Activated CD8-positive, alpha-beta memory T cell treated with anti-CD3 and anti-CD28 coated beads, Interleukin-2, amount 10 ng/mL, durations not matched to agents 7 days and 5 days (primary cell): Measurements from ENCODE around the gene RUNX2. TPM values are rescaled to one million over a fixed set of nuclear protein-coding genes. Genes with fewer than 3 reads are reported as not detected.

Source experiments
- ATAC-seq: fragments of 150-1000 bp; cut with Tn5 transposase; one replicate; pipeline ENCODE4 v1.10.0; 2021; ENCODE audit warnings: moderate library complexity
- CTCF ChIA-PET: fragments of 350-600 bp; sonication (Branson Sonifier 250); formaldehyde crosslinking; loops from one replicate; lab custom pipeline; 2021; ENCODE audit warnings: antibody characterized with exemption; lab: Charles Lee
- DNase-seq: peaks from one replicate; pipeline ENCODE4 v3.0.0-alpha.2; 2020
- H3K27ac Mint-ChIP-seq: one replicate; pipeline ENCODE4 v1.8.0; 2021; ENCODE audit warnings: mild to moderate bottlenecking, mixed read lengths
- H3K27me3 Mint-ChIP-seq: one replicate; pipeline ENCODE4 v1.8.0; 2021; ENCODE audit warnings: mixed read lengths
- H3K36me3 Mint-ChIP-seq: one replicate; pipeline ENCODE4 v1.8.0; 2021; ENCODE audit warnings: mild to moderate bottlenecking, mixed read lengths
- H3K4me1 Mint-ChIP-seq: one replicate; pipeline ENCODE4 v1.8.0; 2021; ENCODE audit warnings: mixed read lengths
- H3K4me3 Mint-ChIP-seq: one replicate; pipeline ENCODE4 v1.8.0; 2021; ENCODE audit warnings: mild to moderate bottlenecking, moderate library complexity, mixed read lengths
- H3K9me3 Mint-ChIP-seq: one replicate; pipeline ENCODE4 v1.8.0; 2022; ENCODE audit warnings: low read depth, mixed read lengths
- total RNA-seq, 2 experiments: library from RNA; stranded (reverse); gene quantifications; one replicate each; pipeline ENCODE4 v1.2.3, GENCODE V29; 2021

Gene RUNX2
- total RNA-seq, 2 experiments from 2014 or later: 9.3 to 19.9 TPM

DNA sequence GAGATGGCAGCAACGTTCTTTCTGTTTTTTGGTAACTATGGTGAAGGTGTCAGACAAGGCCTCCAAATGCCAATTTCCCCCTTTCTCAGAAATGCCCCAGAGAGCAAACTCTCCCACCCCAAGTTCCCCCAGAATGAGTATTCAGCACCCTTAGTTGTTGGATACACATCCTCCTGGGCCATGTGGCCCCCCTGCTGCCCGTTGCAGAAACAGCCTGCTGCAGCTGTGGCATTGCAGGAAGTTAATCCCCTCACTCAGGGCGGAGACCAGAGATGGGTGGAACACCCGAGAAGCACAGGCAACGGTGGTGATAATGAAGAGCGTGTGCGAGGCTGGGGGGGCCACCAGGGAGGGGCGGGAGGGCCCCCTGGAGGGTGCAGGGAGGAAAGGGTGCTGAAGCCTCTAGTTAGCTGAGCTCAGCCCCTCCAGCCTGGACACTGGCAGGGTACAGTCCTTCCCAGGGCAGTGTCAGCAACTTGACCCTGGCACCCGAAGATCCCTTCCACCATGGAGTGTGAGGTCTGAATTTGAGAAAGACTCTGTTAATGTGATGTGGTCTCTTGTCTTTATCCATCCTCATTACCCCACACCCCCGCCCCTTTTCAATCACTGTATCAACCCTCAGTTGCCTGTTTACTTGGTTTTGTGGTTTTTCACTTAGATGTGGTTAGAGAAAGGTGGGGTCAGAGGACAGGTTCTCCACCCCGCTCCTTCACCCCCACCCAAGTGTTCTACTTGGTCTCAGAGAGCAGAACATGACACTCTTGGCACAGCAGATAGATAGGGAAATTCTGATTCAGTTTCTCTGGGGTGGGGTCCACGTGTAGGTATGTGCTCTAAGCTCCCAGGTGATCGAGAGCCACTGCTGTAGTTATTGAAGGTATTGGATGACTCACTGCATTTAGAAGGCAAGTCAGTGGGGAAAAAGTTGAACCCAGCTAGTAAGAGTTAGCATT is 258.4 kb downstream of the RUNX2 start:
- Mint-ChIP-seq H3K36me3 (peaks cover 11% of the 10 kb centered on the region), H3K27ac (peak overlapping the region; percentile 87), H3K9me3 (peaks cover 8% of the 10 kb centered on the region), H3K4me3 (peak overlapping the region; percentile 22), H3K4me1 (peaks cover 66% of the 10 kb centered on the region), H3K27me3 (no peaks in the 10 kb centered on the region)
- DNase-seq (peak; percentile 84), ATAC-seq (peak; percentile 75)
- CTCF ChIA-PET: interaction anchor here (0.8 to 2.4 kb wide), 4 partner anchors 15 to 165 kb away, joined by 3 to 8 read pairs (median 7); no protein-coding TSS in a partner anchor

GRCh38 chr6:45587229-45588060 is 259.3 kb downstream of the RUNX2 start:
- H3K4me1 Mint-ChIP-seq: peaks cover 75% of the 10 kb centered on the region
- no peaks in the 10 kb centered on the region for H3K27me3 Mint-ChIP-seq
- peaks cover 7% of the 10 kb centered on the region for H3K36me3 Mint-ChIP-seq
- no peak for DNase-seq
- no peak for ATAC-seq
- H3K4me3 Mint-ChIP-seq: peak overlapping the region; percentile 22
- peak overlapping the region; percentile 83 for H3K27ac Mint-ChIP-seq
- peaks cover 4% of the 10 kb centered on the region for H3K9me3 Mint-ChIP-seq
- CTCF ChIA-PET: interaction anchor here (0.8 to 2.4 kb wide), 4 partner anchors 16 to 166 kb away, joined by 3 to 8 read pairs (median 7); no protein-coding TSS in a partner anchor

DNA sequence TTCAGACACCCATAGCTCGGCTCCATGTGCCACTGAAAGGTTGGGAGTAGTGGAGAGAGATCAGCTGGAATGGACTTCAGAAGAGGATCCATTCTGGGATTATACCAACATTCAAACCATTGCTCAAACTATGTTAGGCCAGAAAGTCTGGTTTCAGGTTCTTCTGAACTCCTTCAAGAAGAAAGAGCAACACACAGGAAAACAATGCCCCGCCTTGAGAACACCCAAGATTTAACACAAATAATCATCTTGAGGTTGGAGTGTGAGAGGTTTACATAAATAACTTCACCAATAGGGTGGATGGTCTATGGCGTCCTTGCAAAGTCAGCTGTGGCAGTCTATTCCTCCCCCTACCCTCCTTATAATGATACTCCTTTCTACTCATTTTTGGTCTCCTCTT is 261.2 kb downstream of the RUNX2 start:
- H3K4me1 Mint-ChIP-seq: peaks cover 86% of the 10 kb centered on the region
- H3K9me3 Mint-ChIP-seq: no peaks in the 10 kb centered on the region
- H3K4me3 Mint-ChIP-seq: no peak overlapping the region
- CTCF ChIA-PET: no interaction called here
- DNase-seq (no peak), ATAC-seq (no peak)
- no peaks in the 10 kb centered on the region for H3K27me3 Mint-ChIP-seq
- H3K36me3 Mint-ChIP-seq: no peaks in the 10 kb centered on the region
- no peak overlapping the region for H3K27ac Mint-ChIP-seq

DNA sequence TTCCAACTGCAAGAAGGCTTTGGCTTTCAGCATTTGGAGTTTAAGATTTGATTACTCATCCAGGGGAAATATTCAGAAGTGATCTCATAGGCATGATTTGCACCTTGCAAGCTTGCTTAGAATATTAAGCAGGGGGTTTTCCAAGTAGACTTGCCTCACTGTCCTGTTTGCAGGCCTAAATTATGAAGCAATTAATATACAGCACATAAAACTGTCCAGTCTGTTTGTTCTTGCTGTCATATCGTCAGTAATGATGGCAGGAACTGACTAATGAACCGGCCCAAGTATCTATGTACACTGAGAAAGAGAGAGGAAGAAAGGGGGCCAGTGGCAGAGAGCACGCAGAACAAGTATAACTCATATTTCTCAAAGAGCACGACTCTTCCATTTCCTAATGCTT is 262.1 kb downstream of the RUNX2 start:
- DNase-seq (no peak), ATAC-seq (no peak)
- no peak overlapping the region for H3K4me3 Mint-ChIP-seq
- H3K36me3 Mint-ChIP-seq: no peaks in the 10 kb centered on the region
- peak overlapping the region; percentile 55 for H3K27ac Mint-ChIP-seq
- no peaks in the 10 kb centered on the region for H3K27me3 Mint-ChIP-seq
- CTCF ChIA-PET: interaction anchor here (1.0 to 1.6 kb wide), 2 partner anchors 10 to 124 kb away, joined by 3 read pairs; no protein-coding TSS in a partner anchor
- no peaks in the 10 kb centered on the region for H3K9me3 Mint-ChIP-seq
- peaks cover 87% of the 10 kb centered on the region for H3K4me1 Mint-ChIP-seq

DNA sequence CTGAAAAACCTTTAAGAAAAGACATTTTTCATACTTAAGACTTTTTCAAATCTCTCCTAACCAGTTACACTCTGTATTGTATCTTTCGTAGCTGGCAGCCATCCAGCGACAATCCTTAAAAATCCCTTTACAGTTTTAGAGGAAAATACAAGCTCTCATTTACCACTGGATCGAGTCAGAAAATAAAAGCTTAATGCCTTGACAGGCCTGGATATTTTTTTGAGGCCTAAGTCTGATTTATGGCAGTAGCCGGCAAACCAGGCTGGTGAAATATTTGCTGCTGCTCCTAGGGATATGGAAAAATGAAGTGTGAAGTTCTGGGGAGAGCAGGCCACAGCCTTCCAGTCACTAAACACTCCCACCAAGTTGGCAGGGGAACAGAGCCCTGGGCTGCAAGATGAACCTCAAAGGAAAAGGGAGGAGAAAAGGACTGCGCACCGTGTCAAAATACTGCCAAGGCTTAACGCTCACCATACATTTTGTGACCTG is 262.6 kb downstream of the RUNX2 start:
- no peaks in the 10 kb centered on the region for H3K9me3 Mint-ChIP-seq
- CTCF ChIA-PET: interaction anchor here (1.0 to 1.6 kb wide), 2 partner anchors 10 to 124 kb away, joined by 3 read pairs; no protein-coding TSS in a partner anchor
- peaks cover 1% of the 10 kb centered on the region for H3K36me3 Mint-ChIP-seq
- ATAC-seq: no peak
- no peak overlapping the region for H3K4me3 Mint-ChIP-seq
- H3K27ac Mint-ChIP-seq: no peak overlapping the region
- peaks cover 85% of the 10 kb centered on the region for H3K4me1 Mint-ChIP-seq
- DNase-seq: no peak
- H3K27me3 Mint-ChIP-seq: no peaks in the 10 kb centered on the region

GRCh38 chr6:45591306-45591705 is 263.2 kb downstream of the RUNX2 start:
- Mint-ChIP-seq H3K36me3 (peaks cover 1% of the 10 kb centered on the region), H3K4me1 (peaks cover 81% of the 10 kb centered on the region), H3K9me3 (no peaks in the 10 kb centered on the region), H3K27ac (peak overlapping the region; percentile 30), H3K27me3 (no peaks in the 10 kb centered on the region), H3K4me3 (no peak overlapping the region)
- ATAC-seq: no peak
- no peak for DNase-seq
- CTCF ChIA-PET: interaction anchor here (1.0 to 1.6 kb wide), 2 partner anchors 11 to 123 kb away, joined by 3 read pairs; no protein-coding TSS in a partner anchor

DNA sequence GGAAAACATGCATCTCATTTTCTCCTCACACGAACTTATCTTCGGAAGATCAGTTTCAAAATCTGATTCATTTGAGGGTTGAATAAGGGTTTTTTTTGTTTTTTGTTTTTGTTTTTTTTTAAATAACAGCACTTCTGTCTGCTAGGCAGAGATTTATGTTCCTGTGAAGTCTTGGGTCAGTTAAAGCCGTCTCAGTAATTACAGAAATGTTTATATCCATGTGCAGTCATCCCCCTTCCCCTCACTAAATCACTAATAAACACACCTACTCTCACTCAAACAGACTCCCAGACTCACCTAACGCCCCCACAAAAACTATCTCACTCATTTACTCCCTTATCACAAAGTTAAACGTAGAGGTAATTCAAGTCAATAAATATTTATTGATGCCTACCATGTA is 263.8 kb downstream of the RUNX2 start:
- Mint-ChIP-seq H3K4me1 (peaks cover 76% of the 10 kb centered on the region), H3K36me3 (peaks cover 1% of the 10 kb centered on the region), H3K27ac (peak overlapping the region; percentile 57), H3K9me3 (no peaks in the 10 kb centered on the region), H3K4me3 (no peak overlapping the region), H3K27me3 (no peaks in the 10 kb centered on the region)
- DNase-seq: no peak
- CTCF ChIA-PET: interaction anchor here (1.6 kb wide), 1 partner anchor 12 kb away, joined by 3 read pairs; no protein-coding TSS in a partner anchor
- ATAC-seq: no peak

- Mint-ChIP-seq H3K9me3 (peaks cover 3% of the 10 kb centered on the region), H3K36me3 (peaks cover 8% of the 10 kb centered on the region), H3K27me3 (no peaks in the 10 kb centered on the region), H3K4me1 (peaks cover 65% of the 10 kb centered on the region), H3K27ac (peak overlapping the region; percentile 38), H3K4me3 (no peak overlapping the region)
- DNase-seq (no peak), ATAC-seq (peak; percentile 34)
- CTCF ChIA-PET: no interaction called here
Measured at GRCh38 chr6:45592991-45593390, 264.9 kb downstream of the RUNX2 start.

- Mint-ChIP-seq H3K4me3 (no peak overlapping the region), H3K36me3 (peaks cover 16% of the 10 kb centered on the region), H3K27ac (peak overlapping the region; percentile 41), H3K27me3 (no peaks in the 10 kb centered on the region), H3K9me3 (peaks cover 11% of the 10 kb centered on the region), H3K4me1 (peaks cover 50% of the 10 kb centered on the region)
- ATAC-seq (peak; percentile 57), DNase-seq (no peak)
- CTCF ChIA-PET: no interaction called here
Measured at GRCh38 chr6:45595010-45595851, 267.1 kb downstream of the RUNX2 start.

DNA sequence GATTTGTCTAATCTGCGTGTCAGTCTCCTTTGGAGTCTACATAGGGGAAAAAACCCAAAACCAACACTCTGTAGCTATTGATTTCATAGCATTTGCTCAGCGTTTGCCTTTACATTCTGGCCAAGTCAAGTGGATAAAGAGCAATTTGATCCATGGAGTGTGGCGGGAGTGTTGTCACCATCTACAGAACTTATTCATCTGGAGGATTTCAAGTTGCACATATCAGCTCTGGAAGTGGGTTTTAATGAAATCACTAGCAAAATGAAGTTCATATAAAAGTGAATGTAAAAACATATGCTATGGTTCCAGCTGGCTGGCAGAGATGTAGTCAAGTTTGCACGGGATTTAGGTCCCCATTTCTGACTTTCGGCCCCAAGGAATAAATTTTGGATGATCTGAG is 269.3 kb downstream of the RUNX2 start:
- CTCF ChIA-PET: no interaction called here
- DNase-seq: no peak
- peaks cover 3% of the 10 kb centered on the region for H3K27me3 Mint-ChIP-seq
- H3K27ac Mint-ChIP-seq: no peak overlapping the region
- peaks cover 32% of the 10 kb centered on the region for H3K4me1 Mint-ChIP-seq
- peaks cover 19% of the 10 kb centered on the region for H3K36me3 Mint-ChIP-seq
- ATAC-seq: no peak
- H3K9me3 Mint-ChIP-seq: peaks cover 19% of the 10 kb centered on the region
- H3K4me3 Mint-ChIP-seq: no peak overlapping the region

- no peak for ATAC-seq
- H3K27ac Mint-ChIP-seq: no peak overlapping the region
- peaks cover 15% of the 10 kb centered on the region for H3K4me1 Mint-ChIP-seq
- no peak overlapping the region for H3K4me3 Mint-ChIP-seq
- H3K27me3 Mint-ChIP-seq: peaks cover 7% of the 10 kb centered on the region
- no peak for DNase-seq
- peaks cover 21% of the 10 kb centered on the region for H3K36me3 Mint-ChIP-seq
- CTCF ChIA-PET: no interaction called here
- H3K9me3 Mint-ChIP-seq: peaks cover 21% of the 10 kb centered on the region
Measured at GRCh38 chr6:45599053-45599452, 270.9 kb downstream of the RUNX2 start.

GRCh38 chr6:45605971-45606370 is 277.8 kb downstream of the RUNX2 start:
- CTCF ChIA-PET: no interaction called here
- DNase-seq (no peak), ATAC-seq (no peak)
- Mint-ChIP-seq H3K27me3 (peaks cover 4% of the 10 kb centered on the region), H3K4me3 (no peak overlapping the region), H3K36me3 (peaks cover 12% of the 10 kb centered on the region), H3K27ac (no peak overlapping the region), H3K4me1 (peaks cover 28% of the 10 kb centered on the region), H3K9me3 (peaks cover 15% of the 10 kb centered on the region)
